H9 (cell line): ENCODE data around the gene FOSL2. TPM values are rescaled to one million over a fixed set of nuclear protein-coding genes. Genes with fewer than 3 reads are reported as not detected.

Source experiments
- DNase-seq: peaks from one replicate; pipeline ENCODE4 v3.0.0-alpha.2; 2017
- H2AFZ ChIP-seq: one replicate; pipeline ENCODE4 v1.6.1; 2013; ENCODE audit warnings: mild to moderate bottlenecking, low read length, control low read depth, moderate library complexity
- H2AK5ac ChIP-seq: 2 replicates; pipeline ENCODE4 v1.6.1; 2013; ENCODE audit warnings: low read length, control low read depth, mixed read lengths; ENCODE audit not compliant: insufficient read length
- H2BK120ac ChIP-seq: one replicate; pipeline ENCODE4 v1.6.1; 2013; ENCODE audit warnings: low read depth, mild to moderate bottlenecking, low read length, control low read depth, inconsistent platforms; ENCODE audit not compliant: poor library complexity, severe bottlenecking
- H2BK12ac ChIP-seq: 2 replicates; pipeline ENCODE4 v1.6.1; 2013; ENCODE audit warnings: low read length, control low read depth, mixed read lengths, low read depth; ENCODE audit not compliant: insufficient read length
- H2BK15ac ChIP-seq: 2 replicates; pipeline ENCODE4 v1.6.1; 2013; ENCODE audit warnings: low read depth, low read length, control low read depth
- H2BK20ac ChIP-seq: one replicate; pipeline ENCODE4 v1.6.1; 2013; ENCODE audit warnings: low read depth, mild to moderate bottlenecking, low read length, control low read depth, inconsistent platforms; ENCODE audit not compliant: poor library complexity, severe bottlenecking
- H2BK5ac ChIP-seq: 2 replicates; pipeline ENCODE4 v1.6.1; 2013; ENCODE audit warnings: low read length, control low read depth, mixed read lengths; ENCODE audit not compliant: insufficient read length
- H3K14ac ChIP-seq: 2 replicates; pipeline ENCODE4 v1.6.1; 2013; ENCODE audit warnings: low read length, control low read depth; ENCODE audit not compliant: insufficient read depth
- H3K18ac ChIP-seq: 2 replicates; pipeline ENCODE4 v1.6.1; 2013; ENCODE audit warnings: low read depth, mild to moderate bottlenecking, mixed read lengths, low read length, control low read depth; ENCODE audit not compliant: insufficient read length
- H3K23ac ChIP-seq: 2 replicates; pipeline ENCODE4 v1.6.1; 2013; ENCODE audit warnings: low read length, control low read depth, mixed read lengths, low read depth; ENCODE audit not compliant: insufficient read length
- H3K23me2 ChIP-seq: 2 replicates; pipeline ENCODE4 v1.6.1; 2013; ENCODE audit warnings: low read depth, mild to moderate bottlenecking, mixed read lengths, low read length, control low read depth; ENCODE audit not compliant: insufficient read length, poor library complexity, severe bottlenecking
- H3K27ac ChIP-seq: 2 replicates; pipeline ENCODE4 v1.5.1; 2013; ENCODE audit warnings: low read length, control low read depth, mixed read lengths, low read depth; ENCODE audit not compliant: insufficient read length
- H3K27me3 ChIP-seq: 2 replicates; pipeline ENCODE4 v1.6.1; 2013; ENCODE audit warnings: low read length, control low read depth, inconsistent platforms; ENCODE audit not compliant: insufficient read depth
- H3K4ac ChIP-seq: 2 replicates; pipeline ENCODE4 v1.6.1; 2013; ENCODE audit warnings: low read depth, mild to moderate bottlenecking, control low read depth, inconsistent platforms, low read length, moderate library complexity
- H3K4me1 ChIP-seq: 2 replicates; pipeline ENCODE4 v1.6.1; 2013; ENCODE audit warnings: low read length, control low read depth, inconsistent platforms; ENCODE audit not compliant: insufficient read depth
- H3K4me2 ChIP-seq: 2 replicates; pipeline ENCODE4 v1.6.1; 2013; ENCODE audit warnings: low read length, control low read depth, mixed read lengths; ENCODE audit not compliant: insufficient read length, insufficient read depth
- H3K56ac ChIP-seq: 2 replicates; pipeline ENCODE4 v1.6.1; 2013; ENCODE audit warnings: low read depth, mild to moderate bottlenecking, mixed read lengths, low read length, control low read depth; ENCODE audit not compliant: insufficient read length
- H3K79me1 ChIP-seq: 2 replicates; pipeline ENCODE4 v1.6.1; 2013; ENCODE audit warnings: low read depth, mild to moderate bottlenecking, moderate library complexity, low read length, control low read depth, inconsistent platforms; ENCODE audit not compliant: insufficient read depth, poor library complexity, severe bottlenecking
- H3K79me2 ChIP-seq: 2 replicates; pipeline ENCODE4 v1.6.1; 2013; ENCODE audit warnings: low read length, control low read depth, inconsistent platforms; ENCODE audit not compliant: insufficient read depth
- H3K9ac ChIP-seq: 2 replicates; pipeline ENCODE4 v1.6.1; 2013; ENCODE audit warnings: low read length, control low read depth, mixed read lengths; ENCODE audit not compliant: insufficient read length; ENCODE audit errors: extremely low read depth
- H3K9me3 ChIP-seq: one replicate; pipeline ENCODE4 v1.6.1; 2013; ENCODE audit warnings: low read depth, low read length, inconsistent platforms; ENCODE audit not compliant: control insufficient read depth
- H3T11ph ChIP-seq: one replicate; pipeline ENCODE4 v1.6.1; 2013; ENCODE audit warnings: mild to moderate bottlenecking, low read length, control low read depth, inconsistent platforms
- H4K20me1 ChIP-seq: one replicate; pipeline ENCODE4 v1.6.1; 2013; ENCODE audit not compliant: control insufficient read depth, insufficient read length, insufficient read depth
- H4K5ac ChIP-seq: 2 replicates; pipeline ENCODE4 v1.6.1; 2013; ENCODE audit warnings: low read depth, mild to moderate bottlenecking, mixed read lengths, low read length, control low read depth; ENCODE audit not compliant: insufficient read length
- H4K8ac ChIP-seq: replicated peaks from 2 replicates; pipeline ENCODE4 v1.6.1; 2013; ENCODE audit warnings: low read length, control low read depth, mixed read lengths, low read depth; ENCODE audit not compliant: insufficient read length
- H4K91ac ChIP-seq: 2 replicates; pipeline ENCODE4 v1.6.1; 2013; ENCODE audit warnings: low read depth, mild to moderate bottlenecking, moderate library complexity, mixed read lengths, low read length, control low read depth; ENCODE audit not compliant: insufficient read length
- H3K27ac Mint-ChIP-seq, 3 experiments: 2 replicates in 2 of 3; 3 replicates in 1 of 3; pipeline ENCODE4 v1.8.0; 2020 to 2021; ENCODE audit warnings: mixed read lengths in 3 of 3, mild to moderate bottlenecking in 1 of 3, moderate library complexity in 1 of 3
- H3K27me3 Mint-ChIP-seq: 2 replicates; pipeline ENCODE4 v1.8.0; 2021; ENCODE audit warnings: low read depth, mild to moderate bottlenecking, moderate library complexity, mixed read lengths
- H3K36me3 Mint-ChIP-seq, 3 experiments: 2 replicates in 2 of 3; 3 replicates in 1 of 3; pipeline ENCODE4 v1.8.0; 2020 to 2021; ENCODE audit warnings: low read depth in 3 of 3, mixed read lengths in 3 of 3; ENCODE audit not compliant: insufficient read depth in 1 of 3
- H3K4me1 Mint-ChIP-seq, 2 experiments: 2 replicates each; pipeline ENCODE4 v1.8.0; 2020; ENCODE audit warnings: mixed read lengths in 2 of 2
- H3K4me3 Mint-ChIP-seq, 2 experiments: 2 replicates in 1 of 2; 3 replicates in 1 of 2; pipeline ENCODE4 v1.8.0; 2020 to 2021; ENCODE audit warnings: mild to moderate bottlenecking in 2 of 2, mixed read lengths in 2 of 2, moderate library complexity in 1 of 2
- H3K9me3 Mint-ChIP-seq, 2 experiments: 2 replicates in 1 of 2; 3 replicates in 1 of 2; pipeline ENCODE4 v1.8.0; 2020; ENCODE audit warnings: mild to moderate bottlenecking in 2 of 2, mixed read lengths in 2 of 2, moderate library complexity in 1 of 2
- CTCF ChIP-seq: fragments of 200-600 bp; sonication (generic); conservative IDR thresholded peaks from 3 replicates; pipeline ENCODE4 v1.8.0; 2021; ENCODE audit warnings: antibody characterized with exemption, mild to moderate bottlenecking
- WGBS: extraction: QIAGEN DNeasy Blood & Tissue Kit; methylation state at CpG from one replicate; pipeline ENCODE4 v1.1.7; 2013; ENCODE audit warnings: missing lambda C conversion rate, low lambda C conversion rate, mixed read lengths; ENCODE audit not compliant: insufficient read length; ENCODE audit errors: extremely low coverage; 5-methylcytosine and 5-hydroxymethylcytosine counted together
- total RNA-seq: library from RNA; stranded (reverse); gene quantifications from 2 replicates; pipeline ENCODE4 v1.2.1, GENCODE V29; 2021

Gene FOSL2
- total RNA-seq, 1 experiment from 2014 or later = 7.4 TPM

DNA sequence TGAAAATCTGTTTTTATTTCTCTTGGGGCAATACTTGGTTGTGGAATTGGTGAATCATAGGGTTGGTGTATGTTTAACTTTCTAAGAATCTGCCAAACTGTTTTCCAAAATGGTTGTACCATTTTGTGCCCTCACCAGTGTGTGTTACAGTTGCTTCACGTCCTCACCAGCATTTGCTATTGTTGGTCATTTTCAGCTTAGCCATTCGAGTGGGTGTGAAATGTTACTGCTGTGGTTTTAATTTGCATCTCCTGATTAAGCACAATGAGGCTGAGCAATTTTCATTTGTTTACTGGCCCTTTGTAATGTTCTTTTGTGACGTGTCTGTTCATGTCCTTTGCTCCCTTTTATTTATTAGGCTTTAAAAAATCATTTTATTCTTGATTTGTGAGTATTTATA is 49.7 kb downstream of the FOSL2 start:
- Mint-ChIP-seq H3K27me3 (peaks cover 5% of the 10 kb centered on the region), H3K9me3 (no peaks in the 10 kb centered on the region; a peak in 1 of 5 replicates), H3K4me1 (0 out of 4 replicates have a peak, but pooled peaks cover 0 to 3% of the 10 kb centered on the region in 2 experiments), H3K36me3 (no peaks in the 10 kb centered on the region; a peak in 1 of 7 replicates), H3K27ac (no peak overlapping the region), H3K4me3 (no peak overlapping the region)
- no peak for TF ChIP-seq CTCF
- H3K14ac ChIP-seq = no peak overlapping the region
- H2BK120ac ChIP-seq = no peak overlapping the region
- no CpG with 5 or more reads among the region's 3 CpGs for WGBS
- H2BK5ac ChIP-seq = no peak overlapping the region
- H2BK20ac ChIP-seq = no peak overlapping the region
- no peaks in the 10 kb centered on the region for H3K9me3 ChIP-seq
- H4K91ac ChIP-seq = no peak overlapping the region
- no peak overlapping the region for H3K9ac ChIP-seq
- no peak for DNase-seq
- H3K79me1 ChIP-seq = no peaks in the 10 kb centered on the region
- no peak overlapping the region for H3K56ac ChIP-seq
- no peak overlapping the region for H3K18ac ChIP-seq
- no peaks in the 10 kb centered on the region for H3K27me3 ChIP-seq
- H3K4ac ChIP-seq = no peak overlapping the region
- H3K4me1 ChIP-seq = no peaks in the 10 kb centered on the region
- no peak overlapping the region for H2BK12ac ChIP-seq
- no peak overlapping the region for H2BK15ac ChIP-seq
- H3T11ph ChIP-seq = no peak overlapping the region
- no peak overlapping the region for H4K8ac ChIP-seq
- H3K23me2 ChIP-seq = no peaks in the 10 kb centered on the region
- no peak overlapping the region for H2AFZ ChIP-seq
- no peak overlapping the region for H3K4me2 ChIP-seq
- no peaks in the 10 kb centered on the region for H3K79me2 ChIP-seq
- H3K27ac ChIP-seq = no peak overlapping the region
- H2AK5ac ChIP-seq = no peak overlapping the region
- H3K23ac ChIP-seq = no peak overlapping the region
- no peaks in the 10 kb centered on the region for H4K20me1 ChIP-seq
- no peak overlapping the region for H4K5ac ChIP-seq
